Osteoblast (primary cell): ENCODE measurements around the gene NME4. TPM values are rescaled to one million over a fixed set of nuclear protein-coding genes. Genes with fewer than 3 reads are reported as not detected.

Experiments
- DNase-seq: peaks from one replicate; pipeline ENCODE4 v3.0.0; 2011; ENCODE audit warnings: low spot score, mixed read lengths; ENCODE audit not compliant: insufficient read length; ENCODE audit errors: missing footprints
- H2AFZ ChIP-seq: 2 replicates; pipeline ENCODE4 v1.6.0; 2011; ENCODE audit warnings: mild to moderate bottlenecking, low read length
- H3K27ac ChIP-seq: 2 replicates; pipeline ENCODE4 v1.5.1; 2011; ENCODE audit warnings: mild to moderate bottlenecking, low read depth, low read length, moderate library complexity
- H3K27me3 ChIP-seq: 2 replicates; pipeline ENCODE4 v1.6.0; 2012; ENCODE audit warnings: mild to moderate bottlenecking, control low read depth, inconsistent platforms, low read length, moderate library complexity; ENCODE audit not compliant: insufficient read depth
- H3K36me3 ChIP-seq: 2 replicates; pipeline ENCODE4 v1.5.1; 2011; ENCODE audit warnings: mild to moderate bottlenecking, low read length, control low read depth, moderate library complexity; ENCODE audit not compliant: insufficient read depth
- H3K4me1 ChIP-seq: 2 replicates; pipeline ENCODE4 v1.5.1; 2011; ENCODE audit warnings: mild to moderate bottlenecking, low read length, control low read depth, moderate library complexity; ENCODE audit not compliant: insufficient read depth
- H3K4me2 ChIP-seq: 2 replicates; pipeline ENCODE4 v1.6.0; 2011; ENCODE audit warnings: mild to moderate bottlenecking, low read length; ENCODE audit not compliant: insufficient read depth
- H3K4me3 ChIP-seq: fragments of 200-600 bp; sonication (generic); 3 replicates; pipeline ENCODE4 v1.5.1; 2012; ENCODE audit warnings: mild to moderate bottlenecking, low read length, inconsistent platforms; ENCODE audit not compliant: insufficient read depth
- H3K79me2 ChIP-seq: 2 replicates; pipeline ENCODE4 v1.6.0; 2012; ENCODE audit warnings: mild to moderate bottlenecking, low read length, control low read depth, inconsistent platforms; ENCODE audit not compliant: insufficient read depth
- H3K9me3 ChIP-seq: 2 replicates; pipeline ENCODE4 v1.5.1; 2011; ENCODE audit warnings: low read depth, low read length, control low read depth
- H4K20me1 ChIP-seq: 2 replicates; pipeline ENCODE4 v1.6.0; 2012; ENCODE audit warnings: mild to moderate bottlenecking, low read length, control low read depth; ENCODE audit not compliant: insufficient read depth
- total RNA-seq: library from RNA; depleted of rRNA; stranded (reverse); fragments of >200 nt; gene quantifications from 2 replicates; pipeline ENCODE4 v1.2.3, GENCODE V29; 2012
- TF ChIP-seq, protein P1 (sequence below): IDR thresholded peaks from 2 replicates; pipeline ENCODE4 v1.5.1; 2011; ENCODE audit warnings: mild to moderate bottlenecking, low read depth, low read length, moderate library complexity; ENCODE audit errors: extremely low read depth

NME4 gene
- total RNA-seq, 1 donor: 83.6 TPM

DNA sequence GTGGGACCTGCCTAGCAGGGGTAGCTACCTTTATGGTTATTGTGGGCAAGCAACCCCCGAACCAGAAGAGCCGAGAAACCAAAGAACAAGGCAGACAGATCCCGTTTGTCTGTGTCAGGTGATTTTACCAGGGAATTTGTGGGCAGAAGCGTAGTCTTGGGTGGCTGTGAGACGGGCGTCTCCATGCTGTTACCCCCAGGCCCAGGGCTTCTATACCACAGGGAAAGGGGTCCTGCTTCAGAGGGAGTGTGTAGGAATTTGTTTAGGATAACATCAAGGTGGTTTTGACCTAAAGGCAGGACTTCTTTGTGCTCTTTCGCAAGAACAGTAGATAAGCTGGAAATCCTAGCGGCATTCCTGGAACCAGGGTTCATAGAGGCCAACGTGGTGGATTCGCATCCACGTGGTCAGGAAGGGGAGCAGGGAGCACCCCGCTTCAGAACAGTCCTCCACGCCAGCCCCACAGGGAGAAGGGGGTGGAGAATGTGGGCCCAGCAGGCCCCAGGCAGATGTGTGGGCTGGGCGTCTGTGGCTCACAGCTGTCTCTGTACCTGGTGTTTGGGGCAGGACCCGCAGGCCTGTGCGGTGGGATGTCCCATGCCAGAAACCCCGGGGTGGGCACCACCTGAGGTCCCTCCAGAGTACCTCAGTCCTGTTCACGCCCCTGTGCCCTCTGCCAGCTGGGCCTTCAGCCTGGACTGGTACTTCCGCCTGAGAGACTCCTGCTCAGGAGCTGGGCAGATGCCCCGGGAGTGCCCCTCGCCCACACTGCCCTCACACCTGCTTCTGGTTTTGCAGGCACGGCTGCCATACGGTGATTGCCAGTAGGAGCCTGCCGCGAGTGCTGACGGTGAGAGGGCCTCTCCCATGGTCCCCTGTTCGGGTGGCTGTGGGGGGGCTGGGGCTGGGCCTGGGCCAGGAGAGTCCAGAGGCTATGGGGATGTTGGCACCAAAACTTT lies 8.8 kb downstream of the NME4 start:
- Histone ChIP-seq H3K4me1 (peaks cover 4% of the 10 kb centered on the region), H3K27me3 (no peaks in the 10 kb centered on the region), H3K27ac (no peak overlapping the region), H2AFZ (no peak overlapping the region), H4K20me1 (no peaks in the 10 kb centered on the region), H3K4me2 (no peak overlapping the region), H3K4me3 (no peak overlapping the region), H3K36me3 (peaks cover 8% of the 10 kb centered on the region), H3K79me2 (peaks cover 13% of the 10 kb centered on the region), H3K9me3 (no peaks in the 10 kb centered on the region)
- TF ChIP-seq, protein P1, sequence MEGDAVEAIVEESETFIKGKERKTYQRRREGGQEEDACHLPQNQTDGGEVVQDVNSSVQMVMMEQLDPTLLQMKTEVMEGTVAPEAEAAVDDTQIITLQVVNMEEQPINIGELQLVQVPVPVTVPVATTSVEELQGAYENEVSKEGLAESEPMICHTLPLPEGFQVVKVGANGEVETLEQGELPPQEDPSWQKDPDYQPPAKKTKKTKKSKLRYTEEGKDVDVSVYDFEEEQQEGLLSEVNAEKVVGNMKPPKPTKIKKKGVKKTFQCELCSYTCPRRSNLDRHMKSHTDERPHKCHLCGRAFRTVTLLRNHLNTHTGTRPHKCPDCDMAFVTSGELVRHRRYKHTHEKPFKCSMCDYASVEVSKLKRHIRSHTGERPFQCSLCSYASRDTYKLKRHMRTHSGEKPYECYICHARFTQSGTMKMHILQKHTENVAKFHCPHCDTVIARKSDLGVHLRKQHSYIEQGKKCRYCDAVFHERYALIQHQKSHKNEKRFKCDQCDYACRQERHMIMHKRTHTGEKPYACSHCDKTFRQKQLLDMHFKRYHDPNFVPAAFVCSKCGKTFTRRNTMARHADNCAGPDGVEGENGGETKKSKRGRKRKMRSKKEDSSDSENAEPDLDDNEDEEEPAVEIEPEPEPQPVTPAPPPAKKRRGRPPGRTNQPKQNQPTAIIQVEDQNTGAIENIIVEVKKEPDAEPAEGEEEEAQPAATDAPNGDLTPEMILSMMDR: no peak
- DNase-seq: peak; percentile 71

DNA sequence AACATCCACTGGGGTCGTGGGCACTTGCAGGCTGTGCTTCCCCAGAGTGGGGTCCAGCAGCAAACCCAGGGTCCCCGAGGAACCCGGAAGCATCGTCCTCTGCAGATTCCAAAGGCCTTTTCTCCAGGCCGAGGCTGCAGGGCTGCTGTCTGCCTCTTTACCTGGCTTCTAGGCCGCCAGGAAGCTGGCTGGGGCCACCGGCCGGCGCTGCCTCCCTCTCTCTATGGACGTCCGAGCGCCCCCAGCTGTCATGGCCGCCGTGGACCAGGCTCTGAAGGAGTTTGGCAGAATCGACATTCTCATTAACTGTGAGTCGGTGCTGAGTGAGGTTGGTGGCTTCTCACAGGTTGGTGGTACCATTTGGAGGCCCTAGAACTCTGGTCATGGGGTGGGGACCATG lies 10.3 kb downstream of the NME4 start:
- no peak overlapping the region for H3K27ac ChIP-seq
- peak; percentile 46 for DNase-seq
- no peak overlapping the region for H3K4me3 ChIP-seq
- TF ChIP-seq, protein P1: no peak
- no peaks in the 10 kb centered on the region for H3K9me3 ChIP-seq
- H3K4me2 ChIP-seq: no peak overlapping the region
- H3K4me1 ChIP-seq: peaks cover 3% of the 10 kb centered on the region
- H3K36me3 ChIP-seq: peaks cover 15% of the 10 kb centered on the region
- H4K20me1 ChIP-seq: no peaks in the 10 kb centered on the region
- peaks cover 12% of the 10 kb centered on the region for H3K79me2 ChIP-seq
- no peak overlapping the region for H2AFZ ChIP-seq
- no peaks in the 10 kb centered on the region for H3K27me3 ChIP-seq

GRCh38 chr16:410516-411178 lies 13.6 kb downstream of the NME4 start:
- H3K9me3 ChIP-seq: no peaks in the 10 kb centered on the region
- no peak overlapping the region for H3K27ac ChIP-seq
- H3K36me3 ChIP-seq: peaks cover 16% of the 10 kb centered on the region
- H3K4me2 ChIP-seq: no peak overlapping the region
- DNase-seq: no peak
- TF ChIP-seq, protein P1: no peak
- H2AFZ ChIP-seq: no peak overlapping the region
- no peaks in the 10 kb centered on the region for H3K27me3 ChIP-seq
- no peaks in the 10 kb centered on the region for H3K79me2 ChIP-seq
- H3K4me3 ChIP-seq: no peak overlapping the region
- no peaks in the 10 kb centered on the region for H4K20me1 ChIP-seq
- no peaks in the 10 kb centered on the region for H3K4me1 ChIP-seq

GRCh38 chr16:411576-412265 lies 14.7 kb downstream of the NME4 start:
- DNase-seq: peak; percentile 61
- Histone ChIP-seq H3K79me2 (no peaks in the 10 kb centered on the region), H3K27me3 (no peaks in the 10 kb centered on the region), H3K4me3 (no peak overlapping the region), H3K36me3 (peaks cover 16% of the 10 kb centered on the region), H2AFZ (no peak overlapping the region), H3K4me1 (no peaks in the 10 kb centered on the region), H3K4me2 (no peak overlapping the region), H3K27ac (no peak overlapping the region), H3K9me3 (no peaks in the 10 kb centered on the region), H4K20me1 (no peaks in the 10 kb centered on the region)
- TF ChIP-seq, protein P1: no peak
